NCI-H774 (cell line): ENCODE data around the gene IL19.
A peak's percentile ranks its signal among the peaks of the same experiment; 100 is the strongest.
"Not testable (repeated sequence)": the region's sequence is repeated elsewhere in the genome, so short reads cannot be mapped to it uniquely, and the experiment has no call there.

Experiments
- DNase-seq: peaks from one replicate; lab custom pipeline; 2025; lab: John Stamatoyannopoulos, UW

The IL19 gene

GRCh38 chr1:206833106-206833680, 62.6 kb downstream of the IL19 start:
- DNase-seq = no peak

GRCh38 chr1:206833801-206834200, 63.2 kb downstream of the IL19 start:
- DNase-seq = peak; percentile 15

DNA sequence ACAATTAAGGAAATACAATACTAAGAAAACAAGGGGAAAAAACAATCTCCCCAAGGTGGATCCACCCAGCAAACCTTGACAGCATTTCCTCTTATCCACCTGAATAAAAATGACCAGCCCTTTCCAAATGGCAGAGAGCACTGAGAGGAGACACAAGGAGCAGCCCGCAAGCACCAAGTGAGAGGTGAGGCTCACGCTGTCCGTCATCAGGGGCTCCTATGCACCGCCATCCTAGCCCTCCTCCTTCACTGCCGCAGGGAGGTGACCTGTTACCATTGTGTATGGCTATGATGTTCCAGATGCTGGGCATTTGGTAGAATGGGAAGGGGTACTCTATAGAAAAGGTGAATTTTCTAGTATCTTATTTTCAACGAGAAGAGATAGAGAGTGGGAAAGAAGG, 63.6 kb downstream of the IL19 start:
- DNase-seq = no peak

DNA sequence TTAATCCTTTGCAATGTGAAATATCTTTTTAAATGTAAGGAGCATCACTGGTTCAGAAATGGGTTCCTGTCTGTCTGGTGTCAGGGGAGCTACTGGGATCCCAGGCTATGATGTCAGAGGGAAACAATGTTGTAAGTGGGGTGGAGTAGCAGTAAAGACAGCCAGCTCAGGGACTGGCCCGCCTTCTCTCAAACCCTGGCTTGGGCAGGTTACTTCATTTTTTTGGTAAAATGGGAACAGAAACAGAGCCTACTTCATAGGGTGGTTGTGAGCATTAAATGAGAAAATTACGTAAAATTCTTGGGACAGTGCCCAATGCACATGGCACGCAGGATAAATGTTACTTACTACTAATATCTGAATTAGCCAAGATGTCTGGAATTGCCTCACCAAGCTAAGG, 64.1 kb downstream of the IL19 start:
- no peak for DNase-seq

DNA sequence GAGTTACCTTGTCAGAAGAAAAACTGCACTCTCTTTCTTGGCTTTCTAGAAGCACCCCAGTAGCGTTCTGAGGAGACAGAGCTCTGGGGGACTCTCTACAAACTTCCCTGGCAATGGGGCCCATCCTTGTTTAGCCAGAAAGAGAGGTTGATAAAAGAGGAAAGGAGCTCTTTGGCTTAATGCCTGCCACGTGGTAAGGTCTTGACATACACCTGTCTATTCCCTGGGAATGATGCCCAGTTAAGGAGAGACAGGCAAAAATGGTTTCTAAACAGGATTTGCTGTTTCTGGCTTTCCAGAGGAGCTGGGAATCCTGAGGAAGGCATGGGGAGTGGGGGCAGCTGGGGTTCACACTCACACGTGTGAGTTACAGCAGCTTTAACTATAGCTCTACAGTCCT, 64.6 kb downstream of the IL19 start:
- DNase-seq = no peak

DNA sequence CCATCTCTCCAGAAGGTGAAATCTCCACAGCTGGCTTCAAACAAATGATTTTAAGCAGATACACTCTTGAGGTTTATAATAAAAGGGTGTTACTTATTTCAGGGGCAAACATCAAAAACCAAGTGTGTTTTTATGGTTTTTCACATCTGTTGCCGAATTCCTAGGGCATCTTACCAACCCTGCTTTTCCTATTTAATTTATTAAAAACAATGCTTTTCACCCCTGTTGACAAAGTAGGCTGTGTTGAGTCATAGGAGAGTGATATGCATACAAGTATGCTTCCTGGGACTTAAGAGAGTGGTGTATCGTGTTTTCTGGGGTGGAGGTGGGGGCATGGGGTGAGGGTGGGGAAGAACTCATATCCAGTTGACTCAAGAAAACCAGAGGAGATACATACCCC, 65.5 kb downstream of the IL19 start:
- no peak for DNase-seq

GRCh38 chr1:206839006-206839560, 68.5 kb downstream of the IL19 start:
- DNase-seq = no peak

DNA sequence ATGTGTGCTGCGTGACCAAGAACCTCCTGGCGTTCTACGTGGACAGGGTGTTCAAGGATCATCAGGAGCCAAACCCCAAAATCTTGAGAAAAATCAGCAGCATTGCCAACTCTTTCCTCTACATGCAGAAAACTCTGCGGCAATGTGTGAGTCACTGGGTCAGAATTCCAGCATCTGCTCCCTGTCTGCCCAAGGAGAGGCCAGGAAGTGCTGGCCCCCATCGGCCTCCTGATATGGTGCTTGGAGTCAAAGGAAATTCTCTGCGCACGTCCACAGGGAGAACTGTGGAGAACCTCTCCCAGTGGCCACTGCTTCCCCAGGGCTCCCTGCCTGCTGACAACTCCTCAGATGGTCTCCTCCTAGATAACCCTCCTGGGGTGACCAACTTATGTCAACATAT, 69.3 kb downstream of the IL19 start:
- DNase-seq = no peak

GRCh38 chr1:206841609-206842323, 71.2 kb downstream of the IL19 start:
- DNase-seq = no peak

DNA sequence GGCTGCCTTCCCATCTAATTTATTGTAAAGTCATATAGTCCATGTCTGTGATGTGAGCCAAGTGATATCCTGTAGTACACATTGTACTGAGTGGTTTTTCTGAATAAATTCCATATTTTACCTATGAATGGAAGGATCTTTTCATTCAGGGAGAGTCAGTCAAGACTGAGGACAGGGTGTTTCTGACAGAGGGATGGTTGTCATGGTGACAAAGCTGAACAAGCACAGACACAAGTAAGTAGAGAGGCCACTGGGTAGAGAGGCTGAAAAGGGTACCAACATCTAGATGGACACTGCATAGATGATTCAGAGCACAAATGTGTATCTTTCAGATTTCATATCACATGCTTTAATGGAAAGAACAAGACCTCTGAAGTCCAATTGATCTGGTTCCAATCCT, 72.3 kb downstream of the IL19 start:
- no peak for DNase-seq

DNA sequence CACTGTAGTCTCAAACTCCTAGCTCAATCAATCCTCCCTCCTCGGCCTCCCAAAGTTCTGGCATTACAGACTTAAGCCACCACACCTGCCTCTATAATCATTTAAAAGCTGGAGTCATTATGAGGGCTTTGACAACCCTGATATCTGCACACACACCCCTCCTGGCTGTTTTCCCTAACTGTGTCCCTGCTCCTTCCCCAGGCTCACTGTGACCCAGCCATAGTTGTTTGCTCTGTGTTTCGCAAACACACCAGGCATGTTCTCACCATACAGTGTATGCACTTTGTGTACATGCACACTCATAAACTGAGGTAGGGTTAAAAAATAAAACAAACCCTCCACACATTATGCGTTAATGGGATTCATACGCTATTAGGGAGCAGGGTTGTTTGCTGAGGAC, 73.1 kb downstream of the IL19 start:
- DNase-seq = peak; percentile 11

- DNase-seq = no peak
These were observed 75.9 kb downstream of the IL19 start for GRCh38 chr1:206846487-206846886.

DNA sequence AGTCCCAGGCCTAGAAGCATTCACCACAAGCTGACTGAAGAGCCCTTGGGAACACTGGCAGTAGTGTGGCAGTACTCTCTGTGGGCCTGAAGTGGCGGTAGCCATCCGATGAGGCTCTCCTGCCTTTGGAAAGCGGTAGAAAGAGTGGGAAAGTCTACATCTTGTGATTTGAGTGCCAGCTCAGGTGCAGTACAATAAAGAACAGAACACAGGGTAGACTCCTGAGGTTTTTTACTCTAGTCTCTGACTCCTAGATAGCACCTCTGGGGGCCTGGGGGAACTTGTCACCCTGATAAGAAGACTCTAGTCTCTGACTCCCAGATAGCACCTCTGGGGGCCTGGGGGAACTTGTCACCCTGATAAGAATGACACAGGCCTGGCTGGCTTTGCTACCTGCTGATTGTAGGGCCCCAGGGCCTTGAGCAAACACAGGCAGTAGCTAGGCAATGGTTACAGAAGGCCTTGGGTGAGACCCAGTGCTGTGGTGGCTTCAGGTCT, 76.8 kb downstream of the IL19 start:
- no peak for DNase-seq

DNA sequence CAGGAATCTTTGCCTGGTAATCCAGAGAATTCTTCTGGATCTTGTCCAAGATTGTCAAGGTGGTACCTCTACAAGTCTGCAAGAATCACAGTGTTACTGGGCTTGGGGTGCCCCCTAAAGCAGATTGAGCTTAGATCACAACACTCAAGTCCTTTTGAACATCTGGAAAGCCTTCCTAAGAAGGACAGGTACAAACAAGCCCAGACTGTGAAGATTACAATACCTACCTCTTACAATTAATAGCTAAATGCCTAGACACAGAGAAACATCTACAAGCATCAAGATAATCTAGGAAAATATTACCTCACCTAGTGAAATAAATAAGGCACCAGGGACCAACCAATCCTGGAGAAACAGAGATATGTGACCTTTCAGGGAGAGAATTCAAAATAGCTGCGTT, 77.4 kb downstream of the IL19 start:
- no peak for DNase-seq

- DNase-seq = no peak
These were observed 79.8 kb downstream of the IL19 start for GRCh38 chr1:206850401-206850800.

DNA sequence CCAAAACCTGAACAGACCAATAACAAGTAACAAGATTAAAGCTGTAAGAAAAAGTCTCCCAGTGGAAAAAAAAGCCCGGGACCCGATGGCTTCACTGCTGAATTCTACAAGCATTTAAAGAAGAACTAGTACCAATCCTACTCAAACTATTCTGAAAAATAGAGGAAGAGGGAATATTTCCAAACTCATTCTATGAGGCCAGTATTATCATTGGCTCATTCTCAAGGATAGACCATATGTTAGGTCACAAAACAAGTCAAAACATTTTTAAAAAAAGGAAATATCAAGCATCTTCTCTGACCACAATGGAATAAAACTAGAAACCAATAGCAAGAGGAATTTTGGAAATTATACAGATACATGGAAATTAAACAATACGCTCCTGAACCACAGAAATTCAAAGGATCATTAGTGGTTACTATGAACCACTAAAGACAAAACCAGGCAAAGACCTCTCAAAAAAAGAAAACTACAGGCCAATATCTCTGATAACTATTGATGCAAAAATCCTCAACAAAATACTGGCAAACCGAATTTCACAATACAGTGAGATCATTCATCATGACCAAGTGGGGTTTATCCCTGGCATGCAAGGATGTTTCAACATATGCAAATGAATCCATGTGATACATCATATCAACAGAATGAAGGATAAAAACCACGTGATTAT, 80.9 kb downstream of the IL19 start:
- no peak for DNase-seq

- DNase-seq = not testable (repeated sequence)
These were observed 82.1 kb downstream of the IL19 start for GRCh38 chr1:206852662-206853061.

DNA sequence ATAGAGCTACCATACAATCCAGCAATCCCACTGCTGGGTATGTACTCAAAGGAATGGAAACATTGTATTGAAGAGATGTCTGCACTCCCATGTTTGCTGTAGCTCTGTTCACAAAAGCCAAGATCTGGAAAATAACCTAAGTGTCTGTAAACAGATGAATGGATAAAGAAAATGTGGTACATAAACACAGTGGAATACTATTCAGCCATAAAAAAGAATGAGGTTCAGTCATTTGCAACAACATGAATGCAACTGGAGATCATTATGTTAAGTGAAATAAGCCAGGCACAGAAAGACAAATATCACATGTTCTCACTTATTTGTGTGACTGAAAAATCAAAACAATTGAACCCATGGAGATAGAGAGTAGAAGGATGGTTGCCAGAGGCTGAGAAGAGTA, 83.1 kb downstream of the IL19 start:
- not testable (repeated sequence) for DNase-seq

DNA sequence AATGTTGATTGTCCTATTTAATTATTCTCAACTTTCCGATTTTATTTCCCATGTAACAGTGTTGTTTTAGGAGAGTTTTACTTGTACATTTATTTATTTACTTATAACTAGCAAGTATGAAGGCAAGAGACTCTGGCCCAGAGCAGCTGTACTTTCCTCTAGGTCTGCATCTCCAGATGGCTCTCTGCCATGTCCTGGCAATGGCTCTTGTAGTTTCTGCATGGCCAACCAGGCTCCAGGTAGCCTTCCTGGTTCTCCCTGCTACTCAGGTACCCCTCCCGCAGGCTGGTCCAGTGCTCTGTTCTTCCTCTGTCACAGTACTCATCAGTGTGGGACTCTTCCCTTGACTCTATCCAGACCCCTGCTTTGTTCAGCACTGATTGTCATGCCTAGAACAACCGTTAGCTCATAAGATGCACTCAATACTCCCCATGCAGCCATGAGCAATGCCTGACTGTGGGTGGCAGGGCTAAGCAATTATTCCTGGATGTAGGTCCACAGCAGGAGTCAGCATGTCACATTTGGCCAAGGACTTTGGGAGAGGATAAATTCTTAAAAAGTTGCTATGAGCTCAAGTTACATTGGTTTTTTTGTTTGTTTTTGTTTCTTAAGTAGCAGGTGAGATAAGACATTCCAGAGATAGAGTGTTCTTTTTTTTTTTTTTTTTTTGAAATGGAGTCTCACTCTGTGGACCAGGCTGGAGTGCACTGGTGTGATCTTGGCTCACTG, 84.0 kb downstream of the IL19 start:
- no peak for DNase-seq

DNA sequence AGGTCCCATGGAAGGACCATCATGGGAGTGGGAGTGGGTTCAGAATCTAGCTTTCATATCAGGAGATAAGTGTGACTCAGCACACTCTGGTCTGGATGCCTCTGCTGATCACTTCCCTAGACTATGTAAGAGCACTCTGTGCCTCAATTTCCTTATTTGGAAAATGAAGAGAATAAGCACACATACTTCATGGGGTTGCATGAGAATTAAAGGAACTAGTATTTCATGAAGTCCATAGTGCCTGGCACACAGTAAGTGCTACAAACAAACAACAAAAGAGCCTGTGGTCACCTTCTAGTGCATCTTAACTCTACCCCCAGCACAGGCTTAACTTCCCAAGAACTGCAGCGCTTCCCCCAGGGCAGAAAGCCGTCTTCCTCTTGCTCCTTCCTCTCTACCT, 85.3 kb downstream of the IL19 start:
- DNase-seq = no peak

GRCh38 chr1:206856674-206857464, 86.3 kb downstream of the IL19 start:
- no peak for DNase-seq
